ENCODE measurements around the gene KLHDC9. TPM values are rescaled to one million over a fixed set of nuclear protein-coding genes. Genes with fewer than 3 reads are reported as not detected.

The KLHDC9 gene
- total RNA-seq, 1 donor from 2014 or later, result not detected

GRCh38 chr1:161069241-161069640 lies 28.9 kb upstream of the KLHDC9 start:
- Mint-ChIP-seq H3K36me3 (ENCODE audit: low read depth) (peaks cover 28% of the 10 kb centered on the region), H3K4me3 (peak overlapping the region; percentile 96), H3K27ac (peak overlapping the region; percentile 99), H3K9me3 (no peaks in the 10 kb centered on the region), H3K27me3 (ENCODE audit: insufficient read depth) (no peaks in the 10 kb centered on the region), H3K4me1 (ENCODE audit: low read depth) (peaks cover 65% of the 10 kb centered on the region)
- intact Hi-C loops (cut with micrococcal nuclease), result loop anchor here (2.0 kb wide), 2 partner anchors 28 to 48 kb away; partner anchors contain the start of gene F11R
- no peak for DNase-seq (ENCODE audit: low spot score)

GRCh38 chr1:161069731-161070270 lies 28.4 kb upstream of the KLHDC9 start, which contains the start of gene ARHGAP30:
Gene ARHGAP30, minus strand, starts transcription at chr1:161069891. Its CDS starts 267 bp downstream, at chr1:161069624.
- intact Hi-C loops (cut with micrococcal nuclease), result loop anchor here (1.0 to 2.0 kb wide), 3 partner anchors 27 to 49 kb away; partner anchors contain the start of genes F11R, NIT1 and PFDN2
- no peaks in the 10 kb centered on the region for H3K27me3 Mint-ChIP-seq (ENCODE audit: insufficient read depth)
- peaks cover 22% of the 10 kb centered on the region for H3K36me3 Mint-ChIP-seq (ENCODE audit: low read depth)
- peaks cover 59% of the 10 kb centered on the region for H3K4me1 Mint-ChIP-seq (ENCODE audit: low read depth)
- peak; percentile 84 for DNase-seq (ENCODE audit: low spot score)
- H3K4me3 Mint-ChIP-seq, result peak within 1 kb of the TSS; percentile 96
- no peaks in the 10 kb centered on the region for H3K9me3 Mint-ChIP-seq
- peak within 1 kb of the TSS; percentile 99 for H3K27ac Mint-ChIP-seq

- intact Hi-C loops (cut with micrococcal nuclease), result loop anchor here (1.0 kb wide), 1 partner anchor 48 kb away; the partner anchor contains the start of genes NIT1 and PFDN2
- Mint-ChIP-seq H3K9me3 (no peaks in the 10 kb centered on the region), H3K27ac (peak overlapping the region; percentile 99), H3K4me3 (peak overlapping the region; percentile 96), H3K27me3 (ENCODE audit: insufficient read depth) (no peaks in the 10 kb centered on the region), H3K36me3 (ENCODE audit: low read depth) (peaks cover 22% of the 10 kb centered on the region), H3K4me1 (ENCODE audit: low read depth) (peaks cover 59% of the 10 kb centered on the region)
- DNase-seq (ENCODE audit: low spot score), result no peak
Measured at GRCh38 chr1:161070761-161071160, 27.4 kb upstream of the KLHDC9 start.

GRCh38 chr1:161071886-161072371 lies 26.2 kb upstream of the KLHDC9 start:
- Mint-ChIP-seq H3K4me1 (ENCODE audit: low read depth) (peaks cover 49% of the 10 kb centered on the region), H3K36me3 (ENCODE audit: low read depth) (peaks cover 17% of the 10 kb centered on the region), H3K9me3 (no peaks in the 10 kb centered on the region), H3K4me3 (no peak overlapping the region), H3K27me3 (ENCODE audit: insufficient read depth) (no peaks in the 10 kb centered on the region), H3K27ac (peak overlapping the region; percentile 47)
- DNase-seq (ENCODE audit: low spot score), result peak; percentile 24
- intact Hi-C loops (cut with micrococcal nuclease), result loop anchor here (1.0 kb wide), 2 partner anchors 25 to 67 kb away; no protein-coding TSS in a partner anchor

GRCh38 chr1:161072751-161073449 lies 25.3 kb upstream of the KLHDC9 start:
- H3K4me3 Mint-ChIP-seq, result no peak overlapping the region
- no peak overlapping the region for H3K27ac Mint-ChIP-seq
- H3K9me3 Mint-ChIP-seq, result no peaks in the 10 kb centered on the region
- H3K4me1 Mint-ChIP-seq (ENCODE audit: low read depth), result peaks cover 40% of the 10 kb centered on the region
- H3K36me3 Mint-ChIP-seq (ENCODE audit: low read depth), result peaks cover 9% of the 10 kb centered on the region
- DNase-seq (ENCODE audit: low spot score), result no peak
- intact Hi-C loops (cut with micrococcal nuclease), result loop anchor here (1.0 kb wide), 2 partner anchors 24 to 66 kb away; no protein-coding TSS in a partner anchor
- no peaks in the 10 kb centered on the region for H3K27me3 Mint-ChIP-seq (ENCODE audit: insufficient read depth)

GRCh38 chr1:161073474-161074121 lies 24.6 kb upstream of the KLHDC9 start:
- intact Hi-C loops (cut with micrococcal nuclease), result no loop called here

GRCh38 chr1:161074676-161075368 lies 23.3 kb upstream of the KLHDC9 start:
- Mint-ChIP-seq H3K36me3 (ENCODE audit: low read depth) (no peaks in the 10 kb centered on the region), H3K4me3 (no peak overlapping the region), H3K27me3 (ENCODE audit: insufficient read depth) (no peaks in the 10 kb centered on the region), H3K27ac (peak overlapping the region; percentile 56), H3K9me3 (no peaks in the 10 kb centered on the region), H3K4me1 (ENCODE audit: low read depth) (peaks cover 28% of the 10 kb centered on the region)
- no peak for DNase-seq (ENCODE audit: low spot score)
- intact Hi-C loops (cut with micrococcal nuclease), result no loop called here

More at GRCh38 chr1:161073474-161074121, 24.6 kb upstream of the KLHDC9 start:
- Mint-ChIP-seq H3K9me3 (no peaks in the 10 kb centered on the region), H3K36me3 (ENCODE audit: low read depth) (peaks cover 5% of the 10 kb centered on the region), H3K4me3 (no peak overlapping the region), H3K27me3 (ENCODE audit: insufficient read depth) (no peaks in the 10 kb centered on the region), H3K27ac (no peak overlapping the region), H3K4me1 (ENCODE audit: low read depth) (peaks cover 33% of the 10 kb centered on the region)
- no peak for DNase-seq (ENCODE audit: low spot score)

- no peak overlapping the region for H3K4me3 Mint-ChIP-seq
- no peaks in the 10 kb centered on the region for H3K27me3 Mint-ChIP-seq (ENCODE audit: insufficient read depth)
- intact Hi-C loops (cut with micrococcal nuclease), result no loop called here
- no peaks in the 10 kb centered on the region for H3K36me3 Mint-ChIP-seq (ENCODE audit: low read depth)
- H3K4me1 Mint-ChIP-seq (ENCODE audit: low read depth), result peaks cover 19% of the 10 kb centered on the region
- no peaks in the 10 kb centered on the region for H3K9me3 Mint-ChIP-seq
- no peak for DNase-seq (ENCODE audit: low spot score)
- H3K27ac Mint-ChIP-seq, result no peak overlapping the region
Measured at GRCh38 chr1:161076410-161076809, 21.8 kb upstream of the KLHDC9 start.

GRCh38 chr1:161077426-161077825 lies 20.7 kb upstream of the KLHDC9 start:
- intact Hi-C loops (cut with micrococcal nuclease), result no loop called here
- H3K4me1 Mint-ChIP-seq (ENCODE audit: low read depth), result peaks cover 11% of the 10 kb centered on the region
- H3K4me3 Mint-ChIP-seq, result no peak overlapping the region
- no peak for DNase-seq (ENCODE audit: low spot score)
- no peak overlapping the region for H3K27ac Mint-ChIP-seq
- no peaks in the 10 kb centered on the region for H3K36me3 Mint-ChIP-seq (ENCODE audit: low read depth)
- H3K27me3 Mint-ChIP-seq (ENCODE audit: insufficient read depth), result no peaks in the 10 kb centered on the region
- H3K9me3 Mint-ChIP-seq, result no peaks in the 10 kb centered on the region

GRCh38 chr1:161079436-161080110 lies 18.6 kb upstream of the KLHDC9 start:
- DNase-seq (ENCODE audit: low spot score), result no peak
- H3K36me3 Mint-ChIP-seq (ENCODE audit: low read depth), result no peaks in the 10 kb centered on the region
- H3K4me3 Mint-ChIP-seq, result no peak overlapping the region
- H3K27ac Mint-ChIP-seq, result no peak overlapping the region
- H3K4me1 Mint-ChIP-seq (ENCODE audit: low read depth), result peaks cover 7% of the 10 kb centered on the region
- H3K9me3 Mint-ChIP-seq, result no peaks in the 10 kb centered on the region
- intact Hi-C loops (cut with micrococcal nuclease), result no loop called here
- H3K27me3 Mint-ChIP-seq (ENCODE audit: insufficient read depth), result no peaks in the 10 kb centered on the region

GRCh38 chr1:161080441-161081405 lies 17.4 kb upstream of the KLHDC9 start:
- Mint-ChIP-seq H3K9me3 (no peaks in the 10 kb centered on the region), H3K27ac (peak overlapping the region; percentile 12), H3K4me3 (no peak overlapping the region), H3K27me3 (ENCODE audit: insufficient read depth) (no peaks in the 10 kb centered on the region), H3K36me3 (ENCODE audit: low read depth) (no peaks in the 10 kb centered on the region), H3K4me1 (ENCODE audit: low read depth) (peaks cover 7% of the 10 kb centered on the region)
- intact Hi-C loops (cut with micrococcal nuclease), result no loop called here
- DNase-seq (ENCODE audit: low spot score), result no peak

Measured in activated T-helper 1 cell treated with anti-CD3 and anti-CD28 coated beads, Interleukin-12 subunit alpha, Interleukin-12 subunit beta, Interleukin-2, Interleukin-4 antibody, amounts not matched to agents 30 ng/mL and 10 ng/mL and 1 ng/mL, durations not matched to agents 14 hours and 24 hours and 36 hours (primary cell).